HEK293 (cell line): Measurements from ENCODE around the gene FA2H.

Experiments
- CTCF ChIA-PET: fragments of 350-600 bp; formaldehyde crosslinking; extraction: SDS; loops from one replicate; lab custom pipeline; 2021; ENCODE audit warnings: antibody characterized with exemption; lab: Yijun Ruan, JAX
- POLR2A ChIA-PET: fragments of 300-600 bp; formaldehyde crosslinking; extraction: SDS; loops from one replicate; lab custom pipeline; 2020; ENCODE audit warnings: antibody characterized with exemption, inconsistent platforms; lab: Yijun Ruan, JAX
- H3K27ac ChIP-seq: fragments of 200-500 bp; sonication (Bioruptor generic); 2 replicates; pipeline ENCODE4 v1.5.1; 2014; ENCODE audit warnings: low read depth, low read length, control low read depth, inconsistent platforms; ENCODE audit errors: extremely low read depth
- H3K36me3 ChIP-seq, 2 experiments: fragments of 200-500 bp in 1 of 2; sonication (Bioruptor generic) in 1 of 2; 1 replicate in 1 of 2; 2 replicates in 1 of 2; pipeline ENCODE4 v1.5.1; 2014 to 2017; ENCODE audit warnings: inconsistent platforms in 2 of 2, low read length in 2 of 2; ENCODE audit not compliant: control insufficient read depth in 2 of 2, insufficient read depth in 1 of 2
- H3K4me1 ChIP-seq: fragments of 200-500 bp; sonication (Bioruptor generic); 2 replicates; pipeline ENCODE4 v1.5.1; 2014; ENCODE audit warnings: mild to moderate bottlenecking, low read length, inconsistent platforms; ENCODE audit not compliant: control insufficient read depth, insufficient read depth
- H3K4me3 ChIP-seq: 2 replicates; pipeline ENCODE4 v1.5.1; 2011; ENCODE audit warnings: low read depth, mild to moderate bottlenecking, control low read depth, low read length, moderate library complexity
- H3K9me3 ChIP-seq: fragments of 200-500 bp; sonication (Bioruptor generic); 2 replicates; pipeline ENCODE4 v1.5.1; 2014; ENCODE audit warnings: low read depth, low read length, inconsistent platforms; ENCODE audit not compliant: control insufficient read depth, insufficient read depth
- EGR2 ChIP-seq: fragments of 450-650 bp; formaldehyde crosslinking; IDR thresholded peaks from 2 replicates; pipeline ENCODE4 v1.5.1; 2016; ENCODE audit warnings: low read depth, missing biosample characterization, missing genetic modification characterization
- SCRT1 ChIP-seq: fragments of 450-650 bp; formaldehyde crosslinking; IDR thresholded peaks from 2 replicates; pipeline ENCODE4 v1.5.1; 2016; ENCODE audit warnings: missing biosample characterization, missing genetic modification characterization, borderline replicate concordance
- SCRT2 ChIP-seq: fragments of 450-650 bp; formaldehyde crosslinking; IDR thresholded peaks from 2 replicates; pipeline ENCODE4 v1.5.1; 2016; ENCODE audit warnings: missing biosample characterization, missing genetic modification characterization
- ZBTB17 ChIP-seq: fragments of 450-650 bp; formaldehyde crosslinking; IDR thresholded peaks from 2 replicates; pipeline ENCODE4 v1.5.1; 2016; ENCODE audit warnings: missing biosample characterization, missing genetic modification characterization
- ZBTB20 ChIP-seq: fragments of 450-650 bp; formaldehyde crosslinking; IDR thresholded peaks from 2 replicates; pipeline ENCODE4 v1.5.1; 2016; ENCODE audit warnings: missing biosample characterization, missing genetic modification characterization
- ZFHX2 ChIP-seq: fragments of 450-650 bp; formaldehyde crosslinking; conservative IDR thresholded peaks from 2 replicates; pipeline ENCODE4 v1.5.1; 2016; ENCODE audit warnings: missing biosample characterization, missing genetic modification characterization
- ZFP41 ChIP-seq: fragments of 450-650 bp; formaldehyde crosslinking; IDR thresholded peaks from 2 replicates; pipeline ENCODE4 v1.5.1; 2016; ENCODE audit warnings: missing biosample characterization, missing genetic modification characterization, borderline replicate concordance
- ZIC2 ChIP-seq: fragments of 450-650 bp; formaldehyde crosslinking; IDR thresholded peaks from 2 replicates; pipeline ENCODE4 v1.5.1; 2016; ENCODE audit warnings: missing biosample characterization, missing genetic modification characterization
- ZNF114 ChIP-seq: fragments of 450-650 bp; formaldehyde crosslinking; IDR thresholded peaks from 2 replicates; pipeline ENCODE4 v1.5.0; 2017; ENCODE audit warnings: missing biosample characterization, missing genetic modification characterization
- ZNF138 ChIP-seq: fragments of 450-650 bp; formaldehyde crosslinking; IDR thresholded peaks from 2 replicates; pipeline ENCODE4 v1.5.1; 2016; ENCODE audit warnings: missing biosample characterization, missing genetic modification characterization, borderline replicate concordance
- ZNF19 ChIP-seq: fragments of 450-650 bp; formaldehyde crosslinking; IDR thresholded peaks from 2 replicates; pipeline ENCODE4; 2016; ENCODE audit warnings: missing biosample characterization, missing genetic modification characterization, low read depth
- ZNF23 ChIP-seq: fragments of 450-650 bp; formaldehyde crosslinking; IDR thresholded peaks from 2 replicates; pipeline ENCODE4 v1.5.1; 2016; ENCODE audit warnings: missing biosample characterization, missing genetic modification characterization, borderline replicate concordance
- ZNF302 ChIP-seq: fragments of 450-650 bp; formaldehyde crosslinking; IDR thresholded peaks from 2 replicates; pipeline ENCODE4 v1.5.1; 2016; ENCODE audit warnings: missing biosample characterization, missing genetic modification characterization, low read depth
- ZNF514 ChIP-seq: fragments of 450-650 bp; formaldehyde crosslinking; IDR thresholded peaks from 2 replicates; pipeline ENCODE4 v1.5.1; 2016; ENCODE audit warnings: missing biosample characterization, missing genetic modification characterization
- ZNF529 ChIP-seq: fragments of 450-650 bp; formaldehyde crosslinking; IDR thresholded peaks from 2 replicates; pipeline ENCODE4 v1.5.1; 2017; ENCODE audit warnings: missing genetic modification characterization, missing biosample characterization; ENCODE audit not compliant: insufficient replicate concordance
- ZNF548 ChIP-seq: fragments of 450-650 bp; formaldehyde crosslinking; IDR thresholded peaks from 2 replicates; pipeline ENCODE4 v1.5.1; 2016; ENCODE audit warnings: missing biosample characterization, missing genetic modification characterization
- ZNF76 ChIP-seq: fragments of 450-650 bp; formaldehyde crosslinking; IDR thresholded peaks from 2 replicates; pipeline ENCODE4; 2016; ENCODE audit warnings: low read depth, missing biosample characterization, missing genetic modification characterization, borderline replicate concordance
- ZSCAN23 ChIP-seq: fragments of 450-650 bp; formaldehyde crosslinking; IDR thresholded peaks from 2 replicates; pipeline ENCODE4 v1.5.1; 2016; ENCODE audit warnings: missing biosample characterization, missing genetic modification characterization
- ZSCAN30 ChIP-seq: fragments of 450-650 bp; IDR thresholded peaks from 2 replicates; pipeline ENCODE4 v1.5.1; 2018; ENCODE audit warnings: missing biosample characterization, mild to moderate bottlenecking, missing genetic modification characterization, moderate library complexity

The FA2H gene

DNA sequence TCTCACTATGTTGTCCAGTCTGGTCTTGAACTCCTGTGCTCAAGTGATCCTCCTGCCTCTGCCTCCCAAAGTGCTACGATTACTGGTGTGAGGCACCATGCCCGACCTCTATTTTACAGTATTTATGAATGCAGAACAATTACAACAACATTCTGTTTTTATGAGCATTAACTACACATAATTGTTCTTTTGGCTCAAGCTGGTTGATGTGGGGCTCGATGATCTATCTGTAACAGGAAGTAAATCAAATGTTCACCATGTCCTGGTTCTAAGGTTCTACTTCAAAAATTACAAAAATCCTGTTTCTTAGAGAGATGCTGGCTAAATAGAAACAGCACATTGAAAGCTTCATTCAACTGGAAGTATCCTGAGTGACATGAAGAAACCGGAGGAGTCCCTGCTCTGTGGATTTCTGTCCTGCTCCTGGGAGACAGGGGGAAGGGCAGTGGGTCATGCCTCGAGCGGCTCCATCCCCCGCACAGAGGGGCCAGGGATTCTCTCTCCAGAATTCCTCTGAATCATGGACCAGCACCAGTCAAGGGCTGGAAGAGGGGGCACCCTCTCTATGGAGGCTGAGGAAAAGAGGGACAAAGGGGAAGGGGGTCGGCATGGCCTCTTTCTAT is 31.5 kb downstream of the FA2H start:
- CTCF ChIA-PET: interaction anchor here (0.8 to 2.1 kb wide), 4 partner anchors 10 to 456 kb away, joined by 3 to 5 read pairs (median 4); partner anchors contain the start of gene FA2H
- Histone ChIP-seq H3K36me3 (no peaks in the 10 kb centered on the region), H3K27ac (no peak overlapping the region; the same call in 1 of the 2 replicates), H3K4me3 (peak overlapping the region; percentile 16; the same call in 1 of the 2 replicates), H3K4me1 (peaks cover 11% of the 10 kb centered on the region), H3K9me3 (no peaks in the 10 kb centered on the region)
- POLR2A ChIA-PET: no interaction called here
- TF ChIP-seq ZBTB20 (0 out of 2 replicates have a peak, but pooled peaks have one; percentile 49), ZNF529 (tag by site-specific recombination) (no peak)

DNA sequence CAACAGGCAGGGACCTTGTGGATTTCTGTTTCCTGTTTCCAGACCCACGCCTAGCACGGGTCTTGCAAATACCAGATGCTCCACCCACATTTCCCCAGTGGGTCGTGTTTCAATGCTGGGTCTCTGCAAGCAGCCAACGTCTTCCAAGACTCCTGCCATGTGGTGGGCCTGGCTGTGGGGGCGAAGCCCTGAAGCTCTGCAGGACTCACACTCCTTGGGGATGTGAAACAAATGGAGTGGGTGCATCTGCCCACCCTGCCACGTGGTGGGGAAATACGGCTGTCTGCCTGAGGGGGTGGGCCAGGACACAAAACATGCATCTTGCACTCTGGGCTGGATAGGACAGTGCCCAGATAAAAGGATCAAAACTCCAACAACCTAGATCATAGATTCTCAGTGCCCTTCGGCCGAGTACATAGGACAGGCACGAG is 32.6 kb downstream of the FA2H start:
- H3K4me1 ChIP-seq: peaks cover 11% of the 10 kb centered on the region
- H3K27ac ChIP-seq: no peak overlapping the region
- POLR2A ChIA-PET: no interaction called here
- peak; percentile 59; the same call in 1 of the 2 replicates for TF ChIP-seq ZBTB17 (tag by site-specific recombination)
- peak; percentile 96 for TF ChIP-seq ZFHX2 (tag by site-specific recombination)
- peak; percentile 98 for TF ChIP-seq EGR2
- no peak for TF ChIP-seq ZNF23 (tag by site-specific recombination)
- no peak for TF ChIP-seq ZNF114
- TF ChIP-seq, all 188 proteins: peak for 3
- CTCF ChIA-PET: interaction anchor here (1.5 kb wide), 1 partner anchor 71 kb away, joined by 3 read pairs; no protein-coding TSS in a partner anchor
- Histone ChIP-seq H3K4me3 (no peak overlapping the region), H3K9me3 (no peaks in the 10 kb centered on the region), H3K36me3 (no peaks in the 10 kb centered on the region)

DNA sequence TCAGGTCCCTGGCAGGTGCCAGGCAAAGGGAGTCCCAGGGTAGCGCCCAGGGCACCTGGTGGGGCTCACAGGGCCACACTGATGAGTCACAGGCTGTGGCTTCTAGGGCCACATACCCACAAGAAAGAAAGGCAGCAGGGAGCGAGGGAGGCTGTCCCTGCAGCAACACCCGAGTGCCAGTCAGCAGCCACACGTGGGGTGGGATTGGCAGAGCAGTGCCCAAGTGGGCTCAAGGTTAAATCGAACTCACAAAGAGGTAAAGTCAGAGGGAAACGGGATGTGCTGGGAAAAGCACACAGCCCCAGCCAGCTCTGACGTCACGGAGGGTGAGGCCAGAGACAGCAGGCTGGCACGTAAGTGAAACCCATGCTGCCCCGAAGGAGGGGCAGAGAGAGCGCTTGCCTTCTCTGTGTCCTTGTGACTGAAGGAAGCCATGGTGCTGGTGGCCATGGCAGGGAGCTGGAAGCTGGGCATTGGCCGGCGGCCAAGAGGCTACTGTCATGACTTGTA is 33.8 kb downstream of the FA2H start:
- H3K27ac ChIP-seq: no peak overlapping the region
- ChIA-PET POLR2A (no interaction called here), CTCF (interaction anchor here (0.6 to 1.5 kb wide), 5 partner anchors 17 to 1811 kb away, joined by 3 to 5 read pairs (median 3); no protein-coding TSS in a partner anchor)
- H3K4me1 ChIP-seq: peaks cover 11% of the 10 kb centered on the region
- H3K4me3 ChIP-seq: no peak overlapping the region
- H3K36me3 ChIP-seq: no peaks in the 10 kb centered on the region
- TF ChIP-seq ZNF548 (tag by site-specific recombination): peak; percentile 38; the same call in 1 of the 2 replicates
- TF ChIP-seq ZNF302 (tag by site-specific recombination): no peak
- TF ChIP-seq ZIC2 (tag by site-specific recombination): 0 out of 2 replicates have a peak, but pooled peaks have one; percentile 25
- TF ChIP-seq, all 188 proteins: peak for 2
- no peaks in the 10 kb centered on the region for H3K9me3 ChIP-seq

DNA sequence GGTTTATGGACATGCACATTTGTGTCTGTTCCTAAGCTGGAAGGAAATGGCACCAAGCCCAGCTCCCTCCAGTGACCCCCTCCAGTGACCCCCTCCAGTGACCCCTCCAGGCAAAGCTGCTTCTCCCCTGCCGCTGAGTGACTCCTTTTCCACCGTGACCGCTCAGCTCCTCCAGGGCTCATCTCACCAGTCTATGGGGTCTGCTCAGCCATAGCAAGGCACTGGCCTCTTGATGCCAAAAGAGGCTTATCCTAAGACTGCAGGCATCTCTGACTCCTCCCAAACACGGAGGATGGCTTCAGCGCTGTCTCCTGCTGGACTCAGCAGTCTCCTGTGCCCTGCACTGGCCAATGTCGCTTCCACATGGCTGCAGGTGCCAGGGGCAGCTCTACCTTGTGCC is 35.3 kb downstream of the FA2H start:
- H3K4me1 ChIP-seq: peaks cover 10% of the 10 kb centered on the region
- peak; percentile 54 for TF ChIP-seq ZIC2 (tag by site-specific recombination)
- TF ChIP-seq ZNF514 (tag by site-specific recombination): no peak
- TF ChIP-seq, all 188 proteins: peak for 1
- ChIA-PET POLR2A (interaction anchor here (0.7 kb wide), 1 partner anchor 12 kb away, joined by 3 read pairs; no protein-coding TSS in a partner anchor), CTCF (interaction anchor here (1.4 kb wide), 1 partner anchor 124 kb away, joined by 3 read pairs; no protein-coding TSS in a partner anchor)
- H3K4me3 ChIP-seq: no peak overlapping the region
- H3K9me3 ChIP-seq: no peaks in the 10 kb centered on the region
- H3K36me3 ChIP-seq: no peaks in the 10 kb centered on the region
- H3K27ac ChIP-seq: no peak overlapping the region

DNA sequence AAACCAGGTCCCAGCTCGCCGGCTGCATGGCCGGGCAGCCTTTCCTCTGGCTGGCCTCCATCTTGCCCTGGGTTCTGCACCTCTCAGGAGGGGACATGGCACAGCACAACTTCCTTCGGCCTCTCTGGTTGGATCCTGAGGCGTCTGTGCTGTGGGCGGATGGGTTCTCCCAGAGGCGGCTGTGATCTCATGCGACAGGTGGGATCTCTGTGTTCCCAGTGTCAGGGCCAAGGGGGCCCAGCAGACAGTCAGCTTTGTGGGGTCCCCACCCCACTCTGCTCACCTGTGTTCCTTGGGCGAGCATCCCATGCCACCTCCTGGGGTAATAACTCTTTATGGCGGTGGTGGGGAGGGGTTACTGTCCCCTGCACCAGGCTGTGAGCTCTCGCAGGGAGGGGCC is 35.8 kb downstream of the FA2H start:
- H3K36me3 ChIP-seq: no peaks in the 10 kb centered on the region
- ChIA-PET POLR2A (interaction anchor here (0.7 kb wide), 1 partner anchor 12 kb away, joined by 3 read pairs; no protein-coding TSS in a partner anchor), CTCF (interaction anchor here (1.4 to 1.8 kb wide), 2 partner anchors 12 to 124 kb away, joined by 3 to 7 read pairs; no protein-coding TSS in a partner anchor)
- H3K4me3 ChIP-seq: no peak overlapping the region
- H3K9me3 ChIP-seq: no peaks in the 10 kb centered on the region
- no peak overlapping the region for H3K27ac ChIP-seq
- H3K4me1 ChIP-seq: peaks cover 8% of the 10 kb centered on the region
- peak; percentile 92 for TF ChIP-seq SCRT2 (tag by site-specific recombination)
- no peak for TF ChIP-seq ZNF138 (tag by site-specific recombination)
- no peak for TF ChIP-seq ZSCAN23 (tag by site-specific recombination)
- no peak for TF ChIP-seq ZNF19 (tag by site-specific recombination)
- 0 out of 2 replicates have a peak, but pooled peaks have one; percentile 46 for TF ChIP-seq SCRT1 (tag by site-specific recombination)
- TF ChIP-seq ZNF76: no peak
- no peak for TF ChIP-seq ZSCAN30 (tag by site-specific recombination)
- TF ChIP-seq EGR2: peak; percentile 21; the same call in 1 of the 2 replicates
- TF ChIP-seq ZFP41: no peak
